Loucy (cell line): Measurements from ENCODE around the gene CKM.

Source experiments
- H2AFZ ChIP-seq: fragments of 200-600 bp; sonication (generic); 2 replicates; pipeline ENCODE4 v1.6.0; 2016; ENCODE audit warnings: antibody characterized with exemption, mild to moderate bottlenecking, low read length, moderate library complexity
- H3F3A ChIP-seq: fragments of 200-600 bp; 2 replicates; pipeline ENCODE4 v1.6.0; 2016; ENCODE audit warnings: antibody characterized with exemption, low read depth, mild to moderate bottlenecking
- H3K27me3 ChIP-seq: fragments of 200-600 bp; sonication (generic); 2 replicates; pipeline ENCODE4 v1.6.1; 2014; ENCODE audit warnings: low read length, mild to moderate bottlenecking; ENCODE audit not compliant: insufficient read depth, poor library complexity, severe bottlenecking
- H3K36me3 ChIP-seq: fragments of 200-600 bp; sonication (generic); 2 replicates; pipeline ENCODE4 v1.6.1; 2016; ENCODE audit warnings: low read length; ENCODE audit not compliant: insufficient read depth
- H3K4me1 ChIP-seq: fragments of 200-600 bp; sonication (generic); 2 replicates; pipeline ENCODE4 v1.5.1; 2014; ENCODE audit warnings: low read length, mild to moderate bottlenecking; ENCODE audit not compliant: insufficient read depth, poor library complexity, severe bottlenecking
- H3K4me2 ChIP-seq: fragments of 200-600 bp; sonication (generic); 2 replicates; pipeline ENCODE4 v1.6.0; 2014; ENCODE audit warnings: antibody characterized with exemption, low read length, low read depth, mild to moderate bottlenecking; ENCODE audit not compliant: poor library complexity, severe bottlenecking
- H3K4me3 ChIP-seq: fragments of 200-600 bp; sonication (generic); 2 replicates; pipeline ENCODE4 v1.5.1; 2014; ENCODE audit warnings: low read length, mild to moderate bottlenecking, mixed read lengths; ENCODE audit not compliant: poor library complexity, severe bottlenecking
- H3K79me2 ChIP-seq: fragments of 200-600 bp; sonication (generic); 2 replicates; pipeline ENCODE4 v1.6.1; 2014; ENCODE audit warnings: low read length; ENCODE audit not compliant: insufficient read depth
- H3K9ac ChIP-seq: fragments of 200-600 bp; sonication (generic); 2 replicates; pipeline ENCODE4 v1.6.0; 2014; ENCODE audit warnings: mild to moderate bottlenecking, low read depth, low read length, moderate library complexity; ENCODE audit not compliant: poor library complexity, severe bottlenecking
- H3K9me2 ChIP-seq: fragments of 200-600 bp; sonication (generic); replicated peaks from 2 replicates; pipeline ENCODE4 v1.6.1; 2016; ENCODE audit warnings: low read depth, low read length, mixed read lengths
- H3K9me3 ChIP-seq: fragments of 200-600 bp; sonication (generic); 2 replicates; pipeline ENCODE4 v1.6.1; 2014; ENCODE audit warnings: mild to moderate bottlenecking, antibody characterized with exemption, low read length, low read depth; ENCODE audit not compliant: insufficient read depth
- H4K20me1 ChIP-seq: fragments of 200-600 bp; sonication (generic); 2 replicates; pipeline ENCODE4 v1.6.0; 2014; ENCODE audit warnings: antibody characterized with exemption, low read length, mild to moderate bottlenecking; ENCODE audit not compliant: insufficient read depth, poor library complexity, severe bottlenecking
- CTCF ChIP-seq: fragments of 200-600 bp; sonication (generic); conservative IDR thresholded peaks from 2 replicates; pipeline ENCODE4 v1.5.1; 2014; ENCODE audit warnings: mild to moderate bottlenecking, antibody characterized with exemption, low read length
- EZH2phosphoT487 ChIP-seq: fragments of 200-600 bp; IDR thresholded peaks from 2 replicates; pipeline ENCODE4 v1.6.1; 2018; ENCODE audit warnings: antibody characterized with exemption, mild to moderate bottlenecking, moderate library complexity, borderline replicate concordance

Gene CKM

DNA sequence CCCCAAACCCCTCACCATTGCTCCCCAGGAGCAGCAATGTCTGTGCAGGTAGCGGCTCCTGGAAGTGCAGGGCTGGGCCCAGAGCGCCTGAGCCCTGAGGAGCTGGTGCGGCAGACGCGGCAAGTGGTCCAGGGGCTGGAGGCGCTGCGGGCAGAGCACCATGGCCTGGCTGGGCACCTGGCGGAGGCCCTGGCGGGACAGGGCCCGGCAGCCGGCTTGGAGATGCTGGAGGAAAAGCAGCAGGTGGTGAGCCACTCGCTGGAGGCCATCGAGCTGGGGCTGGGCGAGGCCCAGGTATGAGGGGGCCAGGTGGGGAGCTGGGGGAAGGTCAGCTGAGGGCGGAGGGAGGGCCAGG, 22.8 kb upstream of the CKM start:
- TF ChIP-seq EZH2phosphoT487 (no peak), CTCF (no peak)

GRCh38 chr19:45344621-45345505, 22.2 kb upstream of the CKM start:
- Histone ChIP-seq H3K9me2 (no peaks in the 10 kb centered on the region), H3K27me3 (no peaks in the 10 kb centered on the region), H3F3A (no peaks in the 10 kb centered on the region), H3K4me2 (no peak overlapping the region), H3K9me3 (no peaks in the 10 kb centered on the region), H3K9ac (no peak overlapping the region), H3K4me1 (no peaks in the 10 kb centered on the region), H4K20me1 (no peaks in the 10 kb centered on the region), H3K4me3 (no peak overlapping the region), H3K36me3 (no peaks in the 10 kb centered on the region), H2AFZ (no peak overlapping the region), H3K79me2 (no peaks in the 10 kb centered on the region)
- TF ChIP-seq EZH2phosphoT487 (no peak), CTCF (no peak)

More for the DNA sequence above, 22.8 kb upstream of the CKM start:
- H3K27me3 ChIP-seq: no peaks in the 10 kb centered on the region
- H3K36me3 ChIP-seq: no peaks in the 10 kb centered on the region
- no peaks in the 10 kb centered on the region for H3K9me2 ChIP-seq
- no peaks in the 10 kb centered on the region for H3K4me1 ChIP-seq
- no peaks in the 10 kb centered on the region for H4K20me1 ChIP-seq
- no peak overlapping the region for H2AFZ ChIP-seq
- H3K9ac ChIP-seq: no peak overlapping the region
- no peak overlapping the region for H3K4me2 ChIP-seq
- no peaks in the 10 kb centered on the region for H3K79me2 ChIP-seq
- no peaks in the 10 kb centered on the region for H3F3A ChIP-seq
- no peak overlapping the region for H3K4me3 ChIP-seq
- no peaks in the 10 kb centered on the region for H3K9me3 ChIP-seq

GRCh38 chr19:45342911-45343310, 20.2 kb upstream of the CKM start:
- H3K9me2 ChIP-seq: no peaks in the 10 kb centered on the region
- no peaks in the 10 kb centered on the region for H3F3A ChIP-seq
- no peak overlapping the region for H3K4me2 ChIP-seq
- no peak for TF ChIP-seq CTCF
- TF ChIP-seq EZH2phosphoT487: no peak
- no peak overlapping the region for H3K4me3 ChIP-seq
- no peaks in the 10 kb centered on the region for H3K4me1 ChIP-seq
- no peaks in the 10 kb centered on the region for H3K36me3 ChIP-seq
- H3K9ac ChIP-seq: no peak overlapping the region
- no peaks in the 10 kb centered on the region for H3K9me3 ChIP-seq
- no peaks in the 10 kb centered on the region for H4K20me1 ChIP-seq
- H3K27me3 ChIP-seq: no peaks in the 10 kb centered on the region
- no peak overlapping the region for H2AFZ ChIP-seq
- H3K79me2 ChIP-seq: no peaks in the 10 kb centered on the region
